Measurements from ENCODE around the gene CRY2. TPM values are rescaled to one million over a fixed set of nuclear protein-coding genes. Genes with fewer than 3 reads are reported as not detected.

CRY2 gene
- total and polyA plus RNA-seq, 2 of the 8 experiments (the other 6 are each of a cell fraction or from before 2014, with no cell fraction given), result 8.0 to 9.4 TPM

GRCh38 chr11:45932217-45932616, 84.9 kb downstream of the CRY2 start:
- Histone ChIP-seq H2BK120ac (replicated peaks; ENCODE audit: low read depth, low read length) (no peak overlapping the region), H2BK5ac (ENCODE audit: low read depth, low read length) (no peak overlapping the region), H3K79me1 (ENCODE audit: low read depth, low read length) (peaks cover 2% of the 10 kb centered on the region; the same call in 1 of the 2 replicates), H3K9ac (replicated peaks in 1 of 4; ENCODE audit: extremely low read depth in 1 of 4, low read depth in 3 of 4, low read length in 3 of 4) (no peak overlapping the region), H3K14ac (ENCODE audit: insufficient read length) (no peak overlapping the region), H3K4ac (replicated peaks; ENCODE audit: insufficient read length, low read depth, low read length) (no peak overlapping the region), H3K23me2 (ENCODE audit: low read depth, low read length) (no peaks in the 10 kb centered on the region), H3K36me3 (ENCODE audit: control insufficient read depth in 2 of 4, insufficient read depth in 4 of 4, low read length in 3 of 4) (peaks cover 9 to 39% (median 27%) of the 10 kb centered on the region in 4 experiments), H2BK20ac (ENCODE audit: low read length) (no peak overlapping the region), H2BK15ac (ENCODE audit: low read length) (no peak overlapping the region), H3K27ac (ENCODE audit: low read depth, low read length) (no peak overlapping the region), H3K23ac (ENCODE audit: insufficient read length) (no peak overlapping the region), H2AK5ac (ENCODE audit: low read depth, low read length) (no peak overlapping the region), H2AFZ (ENCODE audit: low read length) (no peak overlapping the region), H4K8ac (ENCODE audit: extremely low read depth, insufficient read depth, low read length) (no peak overlapping the region), H3K4me2 (ENCODE audit: insufficient read depth in 1 of 2, low read depth in 2 of 2, low read length in 2 of 2) (no peak overlapping the region), H4K91ac (replicated peaks; ENCODE audit: insufficient read length, low read length) (no peak overlapping the region), H3K79me2 (ENCODE audit: control insufficient read depth in 1 of 2, insufficient read depth in 2 of 2, low read length in 2 of 2) (no peaks in the 10 kb centered on the region), H2BK12ac (ENCODE audit: low read depth, low read length) (no peak overlapping the region), H3K27me3 (replicated peaks in 1 of 4; ENCODE audit: control insufficient read depth in 3 of 4, extremely low read depth in 1 of 4, insufficient read depth in 3 of 4, low read length in 3 of 4) (no peaks in the 10 kb centered on the region), H4K5ac (ENCODE audit: insufficient read length, low read depth, low read length) (no peak overlapping the region), H3K4me1 (replicated peaks in 1 of 4; ENCODE audit: control insufficient read depth in 3 of 4, insufficient read depth in 4 of 4, low read length in 3 of 4) (no peaks in the 10 kb centered on the region), H3K18ac (ENCODE audit: extremely low read depth, low read length) (no peak overlapping the region), H4K20me1 (replicated peaks in 1 of 2; ENCODE audit: control insufficient read depth in 1 of 2, insufficient read depth in 2 of 2, low read length in 2 of 2) (peaks cover 0 to 5% of the 10 kb centered on the region in 2 experiments), H3K9me3 (ENCODE audit: insufficient read depth in 2 of 2, low read depth in 1 of 2, low read length in 1 of 2) (no peaks in the 10 kb centered on the region), H3K4me3 (ENCODE audit: extremely low read depth in 1 of 4, insufficient read depth in 2 of 4, low read depth in 3 of 4, low read length in 4 of 4) (no peak overlapping the region), H3K56ac (replicated peaks; ENCODE audit: insufficient read length, low read depth, low read length) (no peak overlapping the region)
- TF ChIP-seq JUND (IDR thresholded peaks at IDR 0.05; ENCODE audit: low read length), result no peak
- TF ChIP-seq SP4 (IDR thresholded peaks at IDR 0.05; ENCODE audit: low read length), result no peak
- TF ChIP-seq RAD21 (IDR thresholded peaks at IDR 0.05 in 1 of 2, conservative IDR thresholded peaks at IDR 0.05 in 1 of 2; ENCODE audit: low read depth in 2 of 2, low read length in 2 of 2), result no peak
- no peak for TF ChIP-seq KDM5A (IDR thresholded peaks at IDR 0.05; ENCODE audit: low read length)
- TF ChIP-seq CEBPB (IDR thresholded peaks at IDR 0.05; ENCODE audit: low read depth, low read length), result no peak
- DNase-seq (ENCODE audit: low read depth in 1 of 2, low spot score in 2 of 2) (no peak), FAIRE-seq (no peak)
- WGBS, 2 experiments (ENCODE audit: extremely low coverage in 1 of 2, insufficient coverage in 1 of 2, insufficient read length in 1 of 2, insufficient replicate concordance in 2 of 2, low coverage in 1 of 2, low lambda C conversion rate in 2 of 2, missing lambda C conversion rate in 1 of 2), result 94% methylated on average over 8 of the region's 8 CpGs; no CpG with 5 or more reads in 1 of the 2 experiments
- ChIA-PET CTCF (ENCODE audit: partially characterized antibody) (interaction anchor here (0.6 to 2.4 kb wide), 4 partner anchors 32 to 119 kb away, joined by 3 to 8 read pairs (median 4); no protein-coding TSS in a partner anchor), POLR2A (ENCODE audit: partially characterized antibody) (interaction anchor here (0.8 to 13.6 kb wide), 4 partner anchors 8 to 17 kb away, joined by 3 to 115 read pairs (median 6); partner anchors contain the start of genes LARGE2 and PEX16)

All from H1 (cell line).